Stimulated activated CD8-positive, alpha-beta memory T cell treated with anti-CD3 and anti-CD28 coated beads, Interleukin-4, amount 100 ng/mL, for 1 hour (primary cell): Measurements from ENCODE around the gene TDRD3.

Experiments used
- DNase-seq, 2 donors: peaks; one replicate each; pipeline ENCODE4 v3.0.0-alpha.2; 2020; ENCODE audit warnings: low read depth in 2 of 2, low spot score in 1 of 2

TDRD3 gene

GRCh38 chr13:60448907-60449510 lies 52.0 kb downstream of the TDRD3 start:
- DNase-seq, result no peak

GRCh38 chr13:60453490-60453889 lies 56.5 kb downstream of the TDRD3 start:
- no peak for DNase-seq

GRCh38 chr13:60454425-60454824 lies 57.4 kb downstream of the TDRD3 start:
- DNase-seq, result no peak

GRCh38 chr13:60463787-60464186 lies 66.8 kb downstream of the TDRD3 start:
- no peak for DNase-seq

GRCh38 chr13:60467098-60467497 lies 70.1 kb downstream of the TDRD3 start:
- DNase-seq, result no peak

- DNase-seq, result no peak
Measured at GRCh38 chr13:60479273-60479672, 82.3 kb downstream of the TDRD3 start.

GRCh38 chr13:60482012-60482411 lies 85.0 kb downstream of the TDRD3 start:
- no peak for DNase-seq

GRCh38 chr13:60484865-60485264 lies 87.8 kb downstream of the TDRD3 start:
- DNase-seq, result no peak

- DNase-seq, result no peak
Measured at GRCh38 chr13:60491531-60491930, 94.5 kb downstream of the TDRD3 start.

- DNase-seq, result no peak
Measured at GRCh38 chr13:60492187-60492586, 95.2 kb downstream of the TDRD3 start.

GRCh38 chr13:60494296-60494695 lies 97.3 kb downstream of the TDRD3 start:
- no peak for DNase-seq

- no peak for DNase-seq
Measured at GRCh38 chr13:60501236-60501635, 104.2 kb downstream of the TDRD3 start.

GRCh38 chr13:60509601-60510386 lies 112.8 kb downstream of the TDRD3 start:
- no peak for DNase-seq

- DNase-seq, result no peak
Measured at GRCh38 chr13:60511637-60512036, 114.6 kb downstream of the TDRD3 start.

GRCh38 chr13:60514891-60515290 lies 117.9 kb downstream of the TDRD3 start:
- DNase-seq, result no peak

- no peak for DNase-seq
Measured at GRCh38 chr13:60519496-60519895, 122.5 kb downstream of the TDRD3 start.

GRCh38 chr13:60520902-60521569 lies 124.0 kb downstream of the TDRD3 start:
- DNase-seq, result no peak

- no peak for DNase-seq
Measured at GRCh38 chr13:60538566-60538965, 141.5 kb downstream of the TDRD3 start.

GRCh38 chr13:60540276-60540675 lies 143.3 kb downstream of the TDRD3 start:
- DNase-seq, result no peak

GRCh38 chr13:60562096-60562780 lies 165.2 kb downstream of the TDRD3 start:
- DNase-seq, result no peak

- no peak for DNase-seq
Measured at GRCh38 chr13:60571571-60571970, 174.6 kb downstream of the TDRD3 start.
